HepG2 (cell line): ENCODE data around the gene LIM2. TPM values are rescaled to one million over a fixed set of nuclear protein-coding genes. Genes with fewer than 3 reads are reported as not detected.

Experiments
- ARID2 ChIP-seq: sonication (generic); formaldehyde crosslinking; IDR thresholded peaks from 2 replicates; pipeline ENCODE4 v1.8.1; 2022; ENCODE audit warnings: mild to moderate bottlenecking, missing genetic modification reagents, borderline replicate concordance
- ARNTL ChIP-seq: sonication (generic); formaldehyde crosslinking; IDR thresholded peaks from 2 replicates; pipeline ENCODE4 v1.4.0; 2020; ENCODE audit warnings: mild to moderate bottlenecking, missing genetic modification reagents
- KMT2B ChIP-seq: IDR thresholded peaks from 2 replicates; pipeline ENCODE4 v1.6.1; 2016; ENCODE audit warnings: missing genetic modification reagents, missing compliant biosample characterization
- LRRFIP1 ChIP-seq: sonication (generic); formaldehyde crosslinking; conservative IDR thresholded peaks from 2 replicates; pipeline ENCODE4 v1.4.0; 2020; ENCODE audit warnings: missing genetic modification reagents
- MAFF ChIP-seq: IDR thresholded peaks from 2 replicates; pipeline ENCODE4 v1.6.1; 2011; ENCODE audit warnings: low read depth, low read length, improper control_type of control experiment
- NCOR1 ChIP-seq: fragments of 200-600 bp; sonication (generic); IDR thresholded peaks from 2 replicates; pipeline ENCODE4 v1.7.0; 2017; ENCODE audit warnings: antibody characterized with exemption, low read length, borderline replicate concordance
- NFAT5 ChIP-seq: sonication (generic); formaldehyde crosslinking; IDR thresholded peaks from 2 replicates; pipeline ENCODE4 v1.4.0; 2020; ENCODE audit warnings: missing genetic modification reagents
- NFE2 ChIP-seq: sonication (generic); formaldehyde crosslinking; IDR thresholded peaks from 2 replicates; pipeline ENCODE4 v1.4.0; 2020; ENCODE audit warnings: missing genetic modification reagents
- RAD21 ChIP-seq: fragments of 450-650 bp; formaldehyde crosslinking; IDR thresholded peaks from 2 replicates; pipeline ENCODE4 v1.5.0; 2020; ENCODE audit warnings: mild to moderate bottlenecking
- RFX3 ChIP-seq: IDR thresholded peaks from 2 replicates; pipeline ENCODE4 v1.6.1; 2016; ENCODE audit warnings: missing biosample characterization, missing genetic modification reagents
- SMYD3 ChIP-seq: sonication (generic); formaldehyde crosslinking; IDR thresholded peaks from 2 replicates; pipeline ENCODE4 v1.8.1; 2023; ENCODE audit warnings: mild to moderate bottlenecking, missing genetic modification reagents
- ZFP91 ChIP-seq: sonication (generic); formaldehyde crosslinking; IDR thresholded peaks from 2 replicates; pipeline ENCODE4 v1.9.0; 2022; ENCODE audit warnings: missing genetic modification reagents, mild to moderate bottlenecking, borderline replicate concordance
- ZNF546 ChIP-seq: sonication (generic); formaldehyde crosslinking; conservative IDR thresholded peaks from 2 replicates; pipeline ENCODE4 v1.8.1; 2023; ENCODE audit warnings: mild to moderate bottlenecking, missing genetic modification reagents
- polyA plus RNA-seq, 8 experiments: library from polyadenylated mRNA; depleted of rRNA in 3 of 8; stranded (reverse) in 7 of 8; unstranded in 1 of 8; fragments of >200 nt; fragmentation: Illumina TruSeq in 4 of 8; extraction: Trizol in 4 of 8; gene quantifications; 2 replicates each; pipeline versions ENCODE4 v1.2.1 to v1.2.3, GENCODE V29; 2011 to 2016; ENCODE audit warnings: low read depth in 4 of 8, missing spikeins in 1 of 8, mixed read lengths in 1 of 8; ENCODE audit not compliant: insufficient read depth in 1 of 8
- total RNA-seq, 5 experiments: library from RNA; depleted of rRNA; stranded (reverse); fragments of >200 nt; fragmentation: Illumina TruSeq; extraction: Trizol; gene quantifications; 2 replicates each; pipeline ENCODE4 v1.2.3, GENCODE V29; 2016; ENCODE audit warnings: low read depth in 1 of 5
- TF ChIP-seq, protein P1 (sequence below): sonication (generic); formaldehyde crosslinking; IDR thresholded peaks from 2 replicates; pipeline ENCODE4 v1.4.0; 2020; ENCODE audit warnings: mild to moderate bottlenecking, missing genetic modification reagents
- TF ChIP-seq, protein P2 (sequence below): sonication (generic); formaldehyde crosslinking; IDR thresholded peaks from 2 replicates; pipeline ENCODE4 v1.5.1; 2020; ENCODE audit warnings: mild to moderate bottlenecking, missing genetic modification reagents, borderline replicate concordance

Gene LIM2
- total and polyA plus RNA-seq, 2 of the 13 experiments (the other 11 are each of a cell fraction or from before 2014, with no cell fraction given) = 1.3 TPM; not detected in 1

DNA sequence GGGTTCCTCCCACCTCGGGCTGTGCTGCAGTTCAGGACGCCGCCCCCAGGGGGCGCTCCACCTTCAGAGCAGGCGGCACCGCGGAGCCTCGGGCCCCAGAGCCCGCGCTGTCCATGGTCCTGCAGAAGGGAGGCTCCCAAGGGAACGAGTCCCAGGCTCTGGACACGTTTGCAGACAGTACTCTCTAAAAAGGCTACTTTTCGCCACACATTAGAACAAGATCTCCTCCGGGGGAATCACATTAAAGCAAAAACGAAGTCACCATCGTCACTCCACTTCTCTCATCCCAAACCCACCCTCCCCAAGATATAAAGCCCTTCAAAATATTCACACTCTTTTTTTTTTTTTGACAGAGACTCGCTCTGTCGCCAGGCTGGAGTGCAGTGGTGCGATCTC lies 34.3 kb upstream of the LIM2 start (continued):
- TF ChIP-seq NFE2 (CRISPR knock-in tag) (peak; percentile 51; the same call in 1 of the 2 replicates), NFAT5 (CRISPR knock-in tag) (peak; percentile 98), SMYD3 (CRISPR knock-in tag) (peak; percentile 76; the same call in 1 of the 2 replicates), ARNTL (CRISPR knock-in tag) (peak; percentile 90), KMT2B (CRISPR knock-in tag) (peak; percentile 93), ARID2 (CRISPR knock-in tag) (no peak), RFX3 (CRISPR knock-in tag) (peak; percentile 57; the same call in 1 of the 2 replicates), RAD21 (CRISPR knock-in tag) (peak; percentile 92), MAFF (no peak), ZNF546 (CRISPR knock-in tag) (peak; percentile 96), ZFP91 (CRISPR knock-in tag) (peak; percentile 61), NCOR1 (no peak), LRRFIP1 (CRISPR knock-in tag) (peak; percentile 96)
- TF ChIP-seq, protein P1, sequence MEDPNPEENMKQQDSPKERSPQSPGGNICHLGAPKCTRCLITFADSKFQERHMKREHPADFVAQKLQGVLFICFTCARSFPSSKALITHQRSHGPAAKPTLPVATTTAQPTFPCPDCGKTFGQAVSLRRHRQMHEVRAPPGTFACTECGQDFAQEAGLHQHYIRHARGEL = no peak
- TF ChIP-seq, protein P2, sequence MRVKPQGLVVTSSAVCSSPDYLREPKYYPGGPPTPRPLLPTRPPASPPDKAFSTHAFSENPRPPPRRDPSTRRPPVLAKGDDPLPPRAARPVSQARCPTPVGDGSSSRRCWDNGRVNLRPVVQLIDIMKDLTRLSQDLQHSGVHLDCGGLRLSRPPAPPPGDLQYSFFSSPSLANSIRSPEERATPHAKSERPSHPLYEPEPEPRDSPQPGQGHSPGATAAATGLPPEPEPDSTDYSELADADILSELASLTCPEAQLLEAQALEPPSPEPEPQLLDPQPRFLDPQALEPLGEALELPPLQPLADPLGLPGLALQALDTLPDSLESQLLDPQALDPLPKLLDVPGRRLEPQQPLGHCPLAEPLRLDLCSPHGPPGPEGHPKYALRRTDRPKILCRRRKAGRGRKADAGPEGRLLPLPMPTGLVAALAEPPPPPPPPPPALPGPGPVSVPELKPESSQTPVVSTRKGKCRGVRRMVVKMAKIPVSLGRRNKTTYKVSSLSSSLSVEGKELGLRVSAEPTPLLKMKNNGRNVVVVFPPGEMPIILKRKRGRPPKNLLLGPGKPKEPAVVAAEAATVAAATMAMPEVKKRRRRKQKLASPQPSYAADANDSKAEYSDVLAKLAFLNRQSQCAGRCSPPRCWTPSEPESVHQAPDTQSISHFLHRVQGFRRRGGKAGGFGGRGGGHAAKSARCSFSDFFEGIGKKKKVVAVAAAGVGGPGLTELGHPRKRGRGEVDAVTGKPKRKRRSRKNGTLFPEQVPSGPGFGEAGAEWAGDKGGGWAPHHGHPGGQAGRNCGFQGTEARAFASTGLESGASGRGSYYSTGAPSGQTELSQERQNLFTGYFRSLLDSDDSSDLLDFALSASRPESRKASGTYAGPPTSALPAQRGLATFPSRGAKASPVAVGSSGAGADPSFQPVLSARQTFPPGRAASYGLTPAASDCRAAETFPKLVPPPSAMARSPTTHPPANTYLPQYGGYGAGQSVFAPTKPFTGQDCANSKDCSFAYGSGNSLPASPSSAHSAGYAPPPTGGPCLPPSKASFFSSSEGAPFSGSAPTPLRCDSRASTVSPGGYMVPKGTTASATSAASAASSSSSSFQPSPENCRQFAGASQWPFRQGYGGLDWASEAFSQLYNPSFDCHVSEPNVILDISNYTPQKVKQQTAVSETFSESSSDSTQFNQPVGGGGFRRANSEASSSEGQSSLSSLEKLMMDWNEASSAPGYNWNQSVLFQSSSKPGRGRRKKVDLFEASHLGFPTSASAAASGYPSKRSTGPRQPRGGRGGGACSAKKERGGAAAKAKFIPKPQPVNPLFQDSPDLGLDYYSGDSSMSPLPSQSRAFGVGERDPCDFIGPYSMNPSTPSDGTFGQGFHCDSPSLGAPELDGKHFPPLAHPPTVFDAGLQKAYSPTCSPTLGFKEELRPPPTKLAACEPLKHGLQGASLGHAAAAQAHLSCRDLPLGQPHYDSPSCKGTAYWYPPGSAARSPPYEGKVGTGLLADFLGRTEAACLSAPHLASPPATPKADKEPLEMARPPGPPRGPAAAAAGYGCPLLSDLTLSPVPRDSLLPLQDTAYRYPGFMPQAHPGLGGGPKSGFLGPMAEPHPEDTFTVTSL (CRISPR knock-in tag) = no peak
